Liver (tissue), 3 donors: Measurements from ENCODE around the gene KLHDC10.

Experiments
- EGR1 ChIP-seq, 2 donors: IDR thresholded peaks; 2 replicates each; pipeline ENCODE4 v1.6.1; 2016 to 2018; ENCODE audit warnings: antibody characterized with exemption in 2 of 2, low read depth in 2 of 2
- FOXA1 ChIP-seq: IDR thresholded peaks from 2 replicates; pipeline ENCODE4 v1.6.1; 2016; ENCODE audit warnings: antibody characterized with exemption
- JUND ChIP-seq, 2 donors: IDR thresholded peaks; 2 replicates each; pipeline ENCODE4 v1.6.1; 2016; ENCODE audit warnings: antibody characterized with exemption in 2 of 2
- RAD21 ChIP-seq, 2 donors: IDR thresholded peaks; 2 replicates each; pipeline ENCODE4 v1.6.1; 2016; ENCODE audit warnings: antibody characterized with exemption in 2 of 2, mild to moderate bottlenecking in 2 of 2
- SP1 ChIP-seq: IDR thresholded peaks from 2 replicates; pipeline ENCODE4 v1.6.1; 2018; ENCODE audit warnings: antibody characterized with exemption, mild to moderate bottlenecking
- TAF1 ChIP-seq: conservative IDR thresholded peaks from 2 replicates; pipeline ENCODE4 v1.6.1; 2016; ENCODE audit warnings: antibody characterized with exemption, mild to moderate bottlenecking
- YY1 ChIP-seq: IDR thresholded peaks from 2 replicates; pipeline ENCODE4 v1.6.1; 2016; ENCODE audit warnings: antibody characterized with exemption, mild to moderate bottlenecking
- TF ChIP-seq, protein P1 (sequence below): fragments of 150-350 bp; IDR thresholded peaks from 2 replicates; pipeline ENCODE4 v1.5.1; 2017; ENCODE audit warnings: improper control_type of control experiment, low read depth, low read length; ENCODE audit not compliant: missing input control
- TF ChIP-seq, protein P2 (sequence below): IDR thresholded peaks from 2 replicates; pipeline ENCODE4 v1.6.1; 2016; ENCODE audit warnings: antibody characterized with exemption
- TF ChIP-seq, protein P3 (sequence below): IDR thresholded peaks from 2 replicates; pipeline ENCODE4 v1.6.1; 2016; ENCODE audit warnings: antibody characterized with exemption
- donor health status: healthy.
- donor health status: healthy.

DNA sequence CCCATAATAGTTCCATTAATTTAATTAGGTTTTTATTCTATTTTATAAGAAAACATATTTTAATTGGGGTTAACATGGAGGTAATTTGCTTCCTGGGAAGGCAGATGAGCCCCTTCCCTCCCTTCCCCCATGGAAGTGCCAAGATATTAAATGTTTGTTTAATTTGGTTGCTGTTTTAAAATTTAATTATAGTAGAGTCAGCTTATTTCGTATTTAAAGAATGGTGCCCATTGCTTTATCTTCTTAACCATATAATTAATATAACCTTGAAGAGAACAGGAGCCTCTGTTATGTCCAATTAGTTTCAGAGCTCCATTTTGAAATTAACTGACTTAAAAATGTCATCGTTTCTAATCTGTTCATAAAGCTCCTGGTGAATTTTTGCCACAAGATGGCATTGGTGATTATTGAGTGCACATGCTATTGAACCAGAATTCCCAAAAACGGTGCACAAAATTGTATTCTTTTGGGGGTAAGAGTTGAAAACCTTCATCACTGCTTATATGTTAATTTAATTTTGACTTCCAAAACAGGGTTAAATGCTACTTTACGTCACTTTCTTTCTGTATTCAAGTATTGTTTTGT, 26.0 kb downstream of the KLHDC10 start:
- TF ChIP-seq RAD21 (IDR thresholded peaks at IDR 0.05) (peak; percentile 72 to 75), TAF1 (no peak), EGR1 (IDR thresholded peaks at IDR 0.05; ENCODE audit: low read depth in 2 of 2) (no peak), FOXA1 (no peak), JUND (IDR thresholded peaks at IDR 0.05) (no peak), YY1 (no peak), SP1 (no peak)
- TF ChIP-seq, protein P1, sequence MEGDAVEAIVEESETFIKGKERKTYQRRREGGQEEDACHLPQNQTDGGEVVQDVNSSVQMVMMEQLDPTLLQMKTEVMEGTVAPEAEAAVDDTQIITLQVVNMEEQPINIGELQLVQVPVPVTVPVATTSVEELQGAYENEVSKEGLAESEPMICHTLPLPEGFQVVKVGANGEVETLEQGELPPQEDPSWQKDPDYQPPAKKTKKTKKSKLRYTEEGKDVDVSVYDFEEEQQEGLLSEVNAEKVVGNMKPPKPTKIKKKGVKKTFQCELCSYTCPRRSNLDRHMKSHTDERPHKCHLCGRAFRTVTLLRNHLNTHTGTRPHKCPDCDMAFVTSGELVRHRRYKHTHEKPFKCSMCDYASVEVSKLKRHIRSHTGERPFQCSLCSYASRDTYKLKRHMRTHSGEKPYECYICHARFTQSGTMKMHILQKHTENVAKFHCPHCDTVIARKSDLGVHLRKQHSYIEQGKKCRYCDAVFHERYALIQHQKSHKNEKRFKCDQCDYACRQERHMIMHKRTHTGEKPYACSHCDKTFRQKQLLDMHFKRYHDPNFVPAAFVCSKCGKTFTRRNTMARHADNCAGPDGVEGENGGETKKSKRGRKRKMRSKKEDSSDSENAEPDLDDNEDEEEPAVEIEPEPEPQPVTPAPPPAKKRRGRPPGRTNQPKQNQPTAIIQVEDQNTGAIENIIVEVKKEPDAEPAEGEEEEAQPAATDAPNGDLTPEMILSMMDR, result peak; percentile 40
- TF ChIP-seq, protein P2, sequence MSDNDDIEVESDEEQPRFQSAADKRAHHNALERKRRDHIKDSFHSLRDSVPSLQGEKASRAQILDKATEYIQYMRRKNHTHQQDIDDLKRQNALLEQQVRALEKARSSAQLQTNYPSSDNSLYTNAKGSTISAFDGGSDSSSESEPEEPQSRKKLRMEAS, result no peak
- TF ChIP-seq, protein P3, sequence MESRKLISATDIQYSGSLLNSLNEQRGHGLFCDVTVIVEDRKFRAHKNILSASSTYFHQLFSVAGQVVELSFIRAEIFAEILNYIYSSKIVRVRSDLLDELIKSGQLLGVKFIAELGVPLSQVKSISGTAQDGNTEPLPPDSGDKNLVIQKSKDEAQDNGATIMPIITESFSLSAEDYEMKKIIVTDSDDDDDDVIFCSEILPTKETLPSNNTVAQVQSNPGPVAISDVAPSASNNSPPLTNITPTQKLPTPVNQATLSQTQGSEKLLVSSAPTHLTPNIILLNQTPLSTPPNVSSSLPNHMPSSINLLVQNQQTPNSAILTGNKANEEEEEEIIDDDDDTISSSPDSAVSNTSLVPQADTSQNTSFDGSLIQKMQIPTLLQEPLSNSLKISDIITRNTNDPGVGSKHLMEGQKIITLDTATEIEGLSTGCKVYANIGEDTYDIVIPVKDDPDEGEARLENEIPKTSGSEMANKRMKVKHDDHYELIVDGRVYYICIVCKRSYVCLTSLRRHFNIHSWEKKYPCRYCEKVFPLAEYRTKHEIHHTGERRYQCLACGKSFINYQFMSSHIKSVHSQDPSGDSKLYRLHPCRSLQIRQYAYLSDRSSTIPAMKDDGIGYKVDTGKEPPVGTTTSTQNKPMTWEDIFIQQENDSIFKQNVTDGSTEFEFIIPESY, result no peak
